HG03558 (cell line): ENCODE data around the gene MOGAT1.
"Not testable (repeated sequence)": the region's sequence is repeated elsewhere in the genome, so short reads cannot be mapped to it uniquely, and the experiment has no call there.

Source experiments
- ATAC-seq: cut with Tn5 transposase; IDR thresholded peaks from one replicate; pipeline ENCODE4 v1.9.1; 2021; ENCODE audit warnings: moderate number of reproducible peaks; ENCODE audit not compliant: unreplicated experiment; ENCODE audit errors: extremely low read depth

MOGAT1 gene

DNA sequence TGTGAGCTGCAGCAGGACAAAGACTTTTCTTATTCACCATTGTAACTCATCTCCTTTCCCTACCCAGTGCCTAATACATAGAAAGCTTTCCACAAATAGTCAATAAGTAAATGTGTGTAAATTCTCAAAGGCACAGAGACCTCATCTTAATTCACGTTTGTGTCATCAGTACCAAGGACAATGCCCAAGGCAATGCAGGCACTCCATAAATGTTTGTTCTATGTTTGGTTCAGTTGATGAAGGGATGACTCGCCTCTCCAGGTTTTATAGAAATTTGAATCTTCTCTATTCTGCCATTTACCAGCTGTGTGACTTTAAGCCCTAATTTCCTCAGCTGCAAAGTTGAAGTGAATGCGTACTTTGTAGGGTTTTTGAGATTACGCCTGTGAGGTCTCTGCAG is 2.1 kb upstream of the MOGAT1 start:
- ATAC-seq: no peak

DNA sequence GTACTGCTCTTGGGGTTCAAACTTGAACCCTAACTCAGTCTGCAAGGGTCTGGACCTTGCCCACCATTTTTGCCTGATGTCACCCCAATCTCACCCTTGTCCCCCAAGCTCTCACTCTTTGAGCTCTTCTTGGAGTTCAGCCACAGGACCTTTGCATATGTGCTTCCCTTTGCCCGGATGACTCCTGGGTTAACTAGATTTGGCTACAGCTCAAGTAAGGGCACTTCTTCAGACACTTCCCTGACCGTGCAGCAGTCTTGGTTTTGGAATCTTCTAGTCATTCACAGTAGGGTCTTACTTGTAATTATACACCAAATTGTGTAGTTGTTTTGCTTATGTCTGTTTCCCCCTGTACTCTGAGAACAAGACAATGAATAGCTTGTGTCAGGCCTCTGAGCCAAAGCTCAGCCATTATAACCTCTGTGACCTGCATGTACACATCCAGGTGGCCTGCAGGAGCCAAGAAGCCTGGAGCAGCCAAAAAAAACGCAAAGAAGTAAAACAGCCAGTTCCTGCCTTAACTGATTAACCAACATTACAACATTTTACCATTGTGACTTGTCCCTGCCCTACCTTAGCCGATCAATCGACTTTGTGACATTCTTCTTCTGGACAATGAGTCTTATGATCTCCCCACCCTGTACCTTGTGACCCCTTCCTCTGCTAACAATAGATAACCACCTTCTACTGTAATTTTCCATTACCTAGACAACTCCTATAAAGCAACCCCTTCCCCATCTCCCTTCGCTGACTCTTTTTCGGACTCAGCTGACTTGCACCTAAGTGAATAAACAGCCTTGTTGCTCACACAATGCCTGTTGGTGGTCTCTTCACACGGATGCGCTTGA is 1.0 kb upstream of the MOGAT1 start:
- no peak for ATAC-seq

GRCh38 chr2:222672068-222672401 is 577 bp downstream of the MOGAT1 start:
- ATAC-seq: no peak

- no peak for ATAC-seq
Observed at GRCh38 chr2:222673273-222673672, 1.8 kb downstream of the MOGAT1 start.

DNA sequence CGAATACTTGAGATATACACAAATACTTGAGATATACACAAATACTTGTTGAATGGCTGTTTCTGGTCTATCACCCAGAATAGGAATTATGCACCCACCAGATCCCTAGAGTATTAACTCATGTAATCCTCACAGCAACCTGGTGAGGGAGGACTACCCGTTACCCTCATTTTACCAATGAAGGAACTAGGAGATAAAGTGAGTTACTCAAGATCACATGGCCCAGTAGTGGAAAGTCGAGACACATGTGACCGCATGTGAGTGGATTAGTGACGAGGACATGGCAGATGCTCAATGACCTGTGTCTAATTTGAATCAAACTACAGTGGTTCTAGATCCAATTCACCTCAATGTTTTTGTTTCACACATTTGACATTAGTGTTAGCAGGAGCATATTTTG is 2.4 kb downstream of the MOGAT1 start:
- ATAC-seq: no peak

DNA sequence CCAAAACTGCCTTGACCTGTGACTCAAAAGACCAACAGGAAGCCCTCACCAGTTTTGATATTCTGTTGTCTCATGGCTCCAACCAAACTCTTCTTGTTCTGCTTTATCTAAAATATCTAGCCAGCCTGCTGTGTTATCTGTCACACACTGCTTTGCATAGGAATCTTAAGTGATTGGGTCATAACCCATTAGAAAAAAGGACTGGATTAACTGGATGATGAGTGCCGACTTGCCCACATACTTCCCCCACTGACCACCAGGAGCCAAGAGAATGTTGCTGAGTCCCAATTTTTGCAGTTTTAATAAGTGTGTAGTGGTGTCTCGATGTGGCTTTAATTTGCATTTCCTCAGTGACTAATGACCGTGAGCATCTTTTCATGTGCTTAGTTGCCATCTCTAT is 6.5 kb downstream of the MOGAT1 start:
- no peak for ATAC-seq

DNA sequence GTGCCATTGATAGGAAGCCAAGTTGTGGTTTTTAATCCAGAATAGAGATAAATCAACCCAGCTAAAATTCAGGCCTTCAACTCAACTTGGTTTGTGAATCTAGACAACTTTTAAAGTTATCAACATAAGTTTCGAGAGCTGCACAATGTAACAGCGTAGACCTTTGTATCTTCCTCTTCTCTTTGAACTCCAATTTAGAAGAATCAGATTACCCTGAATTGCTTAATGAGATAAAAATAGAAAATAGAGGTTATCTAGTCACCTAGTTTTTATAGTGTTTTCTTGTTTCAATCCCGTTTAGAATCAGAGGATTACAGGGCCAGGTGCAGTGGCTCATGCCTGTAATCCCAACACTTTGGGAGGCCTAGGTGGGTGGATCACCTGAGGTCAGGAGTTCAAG is 12.3 kb downstream of the MOGAT1 start:
- ATAC-seq: no peak

GRCh38 chr2:222686086-222686750 is 14.8 kb downstream of the MOGAT1 start:
- ATAC-seq: no peak

DNA sequence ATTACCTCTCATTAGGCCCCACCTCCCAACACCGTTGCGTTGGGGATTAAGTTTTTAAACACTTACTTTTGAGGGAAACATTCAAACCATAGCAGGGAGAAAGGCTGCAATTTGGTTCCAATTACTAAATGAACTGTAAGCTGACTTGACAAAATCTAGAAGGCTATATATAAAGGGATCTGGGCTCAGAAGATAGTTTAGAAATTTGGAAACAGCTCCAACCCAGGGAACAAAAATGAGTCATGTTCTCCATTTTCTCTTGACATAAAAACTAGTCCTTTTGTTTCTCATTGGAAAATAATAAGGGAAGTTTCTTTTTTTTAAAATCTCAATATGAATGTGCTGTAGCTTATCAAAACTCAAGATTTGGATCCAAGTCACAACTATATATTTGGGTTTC is 17.5 kb downstream of the MOGAT1 start:
- ATAC-seq: no peak

DNA sequence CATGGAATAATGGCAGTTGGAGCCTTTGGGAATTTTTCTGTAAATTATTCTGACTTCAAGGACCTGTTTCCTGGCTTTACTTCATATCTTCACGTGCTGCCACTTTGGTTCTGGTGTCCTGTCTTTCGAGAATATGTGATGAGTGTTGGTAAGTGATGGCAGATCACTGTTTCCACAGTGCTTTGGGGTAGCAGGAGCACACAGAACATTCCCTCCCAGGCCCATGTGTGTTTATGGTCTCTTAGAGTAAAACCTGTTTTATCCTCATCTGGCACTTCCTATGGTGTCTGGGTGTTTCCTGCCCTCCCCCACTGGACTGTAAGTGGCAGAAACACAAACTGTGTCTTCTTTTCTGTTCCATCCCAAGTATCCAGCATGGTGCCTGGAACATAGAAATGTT is 17.9 kb downstream of the MOGAT1 start:
- ATAC-seq: no peak

GRCh38 chr2:222690564-222691200 is 19.2 kb downstream of the MOGAT1 start:
- peak; percentile 93 for ATAC-seq

DNA sequence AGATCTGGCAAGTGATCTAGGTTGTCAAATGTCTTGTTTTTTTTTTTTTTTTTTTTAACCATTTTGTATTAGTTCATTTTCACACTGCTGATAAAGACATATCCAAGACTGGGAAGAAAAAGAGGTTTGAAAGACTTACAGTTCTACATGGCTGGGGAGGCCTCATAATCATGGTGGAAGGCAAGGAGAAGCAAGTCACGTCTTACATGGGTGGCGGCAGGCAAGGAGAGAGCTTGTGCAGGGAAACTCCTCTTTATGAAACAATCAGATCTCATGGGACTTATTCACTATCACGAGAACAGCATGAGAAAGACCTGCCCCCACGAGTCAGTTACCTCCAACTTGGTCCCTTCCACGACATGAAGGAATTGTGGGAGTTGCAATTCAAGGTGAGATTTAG is 22.0 kb downstream of the MOGAT1 start:
- not testable (repeated sequence) for ATAC-seq

GRCh38 chr2:222693837-222694236 is 22.4 kb downstream of the MOGAT1 start:
- ATAC-seq: no peak

DNA sequence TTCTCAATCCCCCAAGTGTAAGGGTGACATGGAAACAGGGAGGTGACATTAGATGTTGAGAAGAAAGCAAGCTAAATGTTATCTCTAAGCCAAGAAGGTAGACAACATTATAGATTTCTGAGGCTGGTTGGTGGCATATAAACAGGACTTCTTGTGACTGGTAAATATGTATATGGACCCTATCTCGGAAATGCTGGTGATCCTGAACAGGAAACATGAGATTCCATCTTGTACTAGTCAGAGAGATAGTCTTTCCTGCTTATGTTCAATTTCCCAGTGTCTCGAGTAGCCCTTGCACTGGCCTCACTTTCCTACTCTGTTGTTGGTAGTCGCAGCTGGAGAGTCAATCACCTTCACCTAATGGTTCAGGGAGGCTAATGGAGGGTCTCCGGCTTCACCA is 26.8 kb downstream of the MOGAT1 start:
- no peak for ATAC-seq

GRCh38 chr2:222701233-222701632 is 29.8 kb downstream of the MOGAT1 start:
- no peak for ATAC-seq

- ATAC-seq: no peak
Observed at GRCh38 chr2:222701721-222702131, 30.3 kb downstream of the MOGAT1 start.

DNA sequence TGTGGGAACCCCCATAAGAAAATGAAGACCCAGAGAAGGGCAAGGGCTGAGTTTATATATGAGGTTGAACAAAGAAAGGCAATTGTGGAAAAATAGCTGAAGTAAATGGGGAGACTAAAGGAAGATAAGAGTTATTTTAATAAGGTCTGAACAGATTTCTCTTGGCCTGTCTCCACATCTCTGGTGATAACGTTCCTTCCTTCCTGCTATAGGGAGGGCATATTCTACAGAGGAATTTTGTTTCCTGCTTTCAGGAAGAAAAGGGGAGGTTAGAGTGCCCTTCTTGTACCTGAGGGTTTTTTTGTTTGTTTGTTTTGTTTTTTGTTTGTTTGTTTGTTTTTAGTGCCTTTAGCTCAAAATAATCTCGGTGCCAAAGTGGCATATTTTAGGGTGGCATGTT is 31.6 kb downstream of the MOGAT1 start:
- ATAC-seq: no peak

- no peak for ATAC-seq
Observed at GRCh38 chr2:222703886-222704285, 32.4 kb downstream of the MOGAT1 start.

DNA sequence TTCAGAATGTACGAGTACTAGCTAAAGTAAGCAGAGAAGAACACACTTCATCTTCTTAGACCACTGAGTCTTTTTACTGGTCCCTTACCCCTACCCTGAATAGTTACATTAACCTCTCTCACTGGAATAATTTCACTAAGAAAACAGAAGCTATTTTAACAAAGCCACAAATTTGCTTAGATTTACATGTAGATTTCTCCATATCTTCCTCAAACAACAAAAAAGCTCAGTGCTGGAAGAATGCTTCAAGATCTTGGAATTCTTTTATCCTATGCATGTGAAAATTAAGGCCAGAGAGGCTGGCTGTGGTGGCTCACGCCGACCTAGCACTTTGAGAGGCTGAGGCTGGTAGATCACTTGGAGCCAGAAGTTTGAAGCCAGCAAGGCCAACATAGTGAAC is 35.2 kb downstream of the MOGAT1 start:
- ATAC-seq: no peak

DNA sequence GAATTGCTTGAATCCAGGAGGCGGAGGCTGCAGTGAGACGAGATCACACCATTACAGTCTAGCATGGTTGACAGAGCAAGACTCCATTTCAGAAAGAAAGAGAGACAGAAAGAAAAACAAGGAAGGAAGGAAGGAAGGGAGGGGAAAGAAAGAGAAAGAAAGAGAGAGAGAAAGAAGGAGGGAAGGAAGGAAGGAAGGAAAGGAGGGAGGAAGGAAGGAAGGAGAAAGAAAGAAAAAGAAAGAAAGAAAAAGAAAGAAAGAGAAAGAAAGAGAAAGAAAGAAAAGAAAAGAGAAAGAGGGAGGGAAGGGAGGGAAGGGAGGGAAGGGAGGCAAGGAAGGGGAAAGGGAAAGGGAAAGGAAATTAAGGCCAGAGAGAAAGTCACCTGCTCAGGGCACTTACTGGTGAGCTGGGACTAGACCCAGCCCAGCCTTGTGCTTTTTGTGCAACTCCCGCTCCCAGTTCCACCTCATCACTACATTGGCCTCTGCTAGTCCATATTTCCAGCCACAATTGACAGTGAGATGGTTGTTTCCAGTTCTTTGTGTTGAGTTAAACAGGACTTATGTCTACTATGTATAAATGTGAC is 35.7 kb downstream of the MOGAT1 start:
- no peak for ATAC-seq

- no peak for ATAC-seq
Observed at GRCh38 chr2:222707689-222708273, 36.3 kb downstream of the MOGAT1 start.
